Activated T-cell treated with anti-CD3 and anti-CD28 coated beads, Interleukin-2, amount 50 U/mL, for 48 hours (primary cell): ENCODE results near the gene BCOR.

Source experiments
- DNase-seq, 2 experiments: peaks; one replicate each; pipeline ENCODE4 v3.0.0-alpha.2; 2020

The BCOR gene

GRCh38 chrX:40112996-40113395 is 15.2 kb upstream of the BCOR start:
- DNase-seq: no peak

- DNase-seq: no peak
Observed at GRCh38 chrX:40111868-40112267, 14.1 kb upstream of the BCOR start.

GRCh38 chrX:40109288-40110008 is 11.7 kb upstream of the BCOR start:
- DNase-seq: no peak

- peak; percentile 72 to 81 for DNase-seq
Observed at GRCh38 chrX:40108959-40109287, 11.2 kb upstream of the BCOR start.

GRCh38 chrX:40108162-40108958 is 10.6 kb upstream of the BCOR start:
- DNase-seq: no peak

- peak; percentile 44 to 63 for DNase-seq
Observed at GRCh38 chrX:40107291-40108161, 9.8 kb upstream of the BCOR start.

- DNase-seq: no peak
Observed at GRCh38 chrX:40106676-40107290, 9.0 kb upstream of the BCOR start.

- peak; percentile 78 to 82 for DNase-seq
Observed at GRCh38 chrX:40105835-40106675, 8.3 kb upstream of the BCOR start.

- peak; percentile 54 to 65 for DNase-seq
Observed at GRCh38 chrX:40104985-40105834, 7.5 kb upstream of the BCOR start.

GRCh38 chrX:40104630-40104984 is 6.8 kb upstream of the BCOR start:
- DNase-seq: peak; percentile 51 to 62

- DNase-seq: no peak
Observed at GRCh38 chrX:40103565-40104323, 6.0 kb upstream of the BCOR start.

GRCh38 chrX:40102393-40103381 is 4.9 kb upstream of the BCOR start:
- no peak for DNase-seq

GRCh38 chrX:40101430-40101802 is 3.7 kb upstream of the BCOR start:
- DNase-seq: no peak

- DNase-seq: no peak
Observed at GRCh38 chrX:40100537-40101429, 3.0 kb upstream of the BCOR start.

- DNase-seq: no peak
Observed at GRCh38 chrX:40100141-40100536, 2.4 kb upstream of the BCOR start.

GRCh38 chrX:40099055-40099958 is 1.5 kb upstream of the BCOR start:
- DNase-seq: peak; percentile 63 to 70
